ENCODE results near the gene NHLRC2. TPM values are rescaled to one million over a fixed set of nuclear protein-coding genes. Genes with fewer than 3 reads are reported as not detected.

The NHLRC2 gene
- polyA plus RNA-seq, 10 donors = 9.3 to 18.7 (median 13.6) TPM

GRCh38 chr10:113907166-113907565, 52.7 kb downstream of the NHLRC2 start:
- peak in 1 of 3 donors; percentile 15 for DNase-seq

- no peak for DNase-seq
These were observed 53.8 kb downstream of the NHLRC2 start for GRCh38 chr10:113908236-113908635.

DNA sequence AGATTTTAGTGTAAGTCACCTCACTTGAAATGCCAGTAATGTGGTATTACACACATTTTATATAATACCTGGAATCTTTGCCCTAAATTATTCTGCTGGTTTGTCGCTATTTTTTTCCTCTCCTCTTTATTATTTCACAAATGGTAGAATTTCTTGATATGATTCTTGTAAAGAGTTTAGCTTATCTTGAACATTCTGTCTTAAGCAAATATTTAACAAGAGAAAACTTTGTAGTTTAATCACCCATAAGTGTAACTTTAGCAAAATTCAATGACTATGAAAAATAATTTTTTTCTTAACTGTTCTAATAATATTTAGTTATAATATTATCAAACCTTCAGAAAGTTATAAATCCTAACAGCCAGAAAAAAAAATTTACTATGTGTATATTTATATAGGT, 56.7 kb downstream of the NHLRC2 start:
- DNase-seq = no peak

DNA sequence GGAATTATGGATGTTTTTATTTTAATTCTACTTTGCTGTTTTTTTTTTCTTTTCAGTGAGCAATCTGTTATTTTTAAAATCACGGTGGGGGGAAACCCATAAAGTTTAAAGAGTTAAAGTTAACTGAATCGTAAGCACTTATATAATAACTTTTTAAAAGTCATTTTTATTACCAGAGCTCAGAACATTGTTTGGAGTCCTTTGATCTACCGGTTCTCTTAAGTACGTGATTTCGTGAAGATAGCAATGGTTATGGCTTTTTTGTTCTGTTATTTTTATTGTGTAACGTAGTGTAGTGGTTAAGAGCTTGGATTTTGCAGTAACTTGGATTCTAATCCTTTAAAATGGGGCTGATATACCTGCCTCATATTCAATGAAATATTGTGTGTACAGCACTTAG, 57.4 kb downstream of the NHLRC2 start:
- no peak for DNase-seq

- no peak for DNase-seq
These were observed 58.1 kb downstream of the NHLRC2 start for GRCh38 chr10:113912582-113912981.

DNA sequence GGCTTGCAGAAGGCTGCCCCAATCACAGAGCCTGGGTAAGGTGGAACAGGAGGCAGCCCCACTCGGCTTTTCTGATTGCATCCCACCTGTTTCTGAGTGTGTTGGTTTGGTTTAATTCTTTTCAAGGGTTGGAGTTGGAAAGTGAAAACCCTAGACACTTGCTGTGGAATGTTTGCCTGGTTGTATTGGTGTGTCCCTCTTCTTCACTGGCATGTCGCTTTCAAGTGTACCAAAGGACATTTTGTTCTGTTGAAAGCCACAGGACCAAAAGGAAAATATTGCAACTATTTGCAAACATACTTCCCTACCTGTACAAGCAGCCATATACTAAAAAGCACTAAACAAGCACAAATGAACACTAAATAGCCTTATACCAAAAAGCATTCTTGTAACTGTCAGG, 60.5 kb downstream of the NHLRC2 start:
- no peak for DNase-seq

GRCh38 chr10:113915540-113915939, 61.1 kb downstream of the NHLRC2 start:
- no peak for DNase-seq

GRCh38 chr10:113916053-113916452, 61.6 kb downstream of the NHLRC2 start:
- DNase-seq = no peak

- no peak for DNase-seq
These were observed 63.2 kb downstream of the NHLRC2 start for GRCh38 chr10:113917636-113918035.

- no peak for DNase-seq
These were observed 65.7 kb downstream of the NHLRC2 start for GRCh38 chr10:113920114-113920513.

GRCh38 chr10:113920875-113921274, 66.4 kb downstream of the NHLRC2 start:
- DNase-seq = no peak

GRCh38 chr10:113921561-113922370, 67.3 kb downstream of the NHLRC2 start:
- DNase-seq = peak in 1 of 3 donors; percentile 28

DNA sequence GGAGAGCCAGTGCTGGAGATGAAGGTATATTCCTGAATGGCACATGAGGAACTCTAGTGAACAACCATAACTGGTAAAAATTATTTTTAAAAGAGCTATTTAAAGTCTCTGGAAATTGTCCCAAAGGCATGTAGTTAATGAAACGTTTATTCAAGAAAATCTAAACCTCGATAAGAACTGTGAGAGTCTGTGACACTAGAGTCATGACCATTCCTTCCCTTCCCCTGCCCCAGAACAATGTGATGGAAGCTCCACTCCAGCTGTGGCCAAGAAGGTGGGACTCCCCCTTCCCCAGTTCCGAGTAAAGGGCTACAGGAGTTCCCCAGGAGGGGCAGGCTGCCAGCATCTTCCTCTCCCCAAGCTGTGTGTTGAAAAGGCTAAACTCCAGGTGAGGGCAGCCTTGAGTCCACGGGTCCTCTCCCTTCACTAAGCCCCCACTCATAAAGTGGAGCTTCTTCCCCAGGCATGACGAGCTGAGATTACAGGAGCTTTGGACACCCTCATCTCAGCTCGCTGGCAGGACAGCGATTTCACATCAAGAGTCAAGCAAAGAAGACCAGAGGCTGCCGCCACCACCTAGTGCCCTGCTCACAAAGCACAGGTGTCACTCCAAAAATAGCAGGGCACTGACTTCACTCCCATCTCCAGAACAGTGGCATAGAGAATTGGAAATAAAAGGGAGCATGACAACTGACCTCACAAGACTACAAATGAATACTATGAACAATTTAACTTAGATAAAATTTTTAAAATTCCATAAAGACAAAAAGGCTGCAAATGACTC, 68.5 kb downstream of the NHLRC2 start:
- no peak for DNase-seq

DNA sequence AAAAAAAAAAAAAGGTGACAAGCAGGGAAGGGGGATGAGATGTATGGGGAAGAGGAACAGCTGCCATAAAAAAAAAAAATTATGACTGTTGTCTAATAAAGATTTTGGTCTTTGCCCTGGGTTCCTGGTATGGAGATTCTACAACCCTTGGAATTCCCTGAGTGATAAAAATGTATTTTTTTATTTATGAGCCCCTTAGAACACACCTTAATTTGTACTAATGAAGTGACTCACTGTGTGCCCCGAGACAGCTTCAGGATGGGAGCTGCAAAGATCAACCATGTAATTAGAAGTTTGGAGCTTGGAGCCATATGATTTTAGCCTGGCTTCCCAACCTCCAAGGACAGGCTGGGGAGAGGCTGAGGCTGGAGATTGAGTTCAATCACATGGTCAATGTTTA, 69.7 kb downstream of the NHLRC2 start:
- no peak for DNase-seq

- no peak for DNase-seq
These were observed 70.2 kb downstream of the NHLRC2 start for GRCh38 chr10:113924664-113925063.

- no peak for DNase-seq
These were observed 73.0 kb downstream of the NHLRC2 start for GRCh38 chr10:113927440-113927839.

DNA sequence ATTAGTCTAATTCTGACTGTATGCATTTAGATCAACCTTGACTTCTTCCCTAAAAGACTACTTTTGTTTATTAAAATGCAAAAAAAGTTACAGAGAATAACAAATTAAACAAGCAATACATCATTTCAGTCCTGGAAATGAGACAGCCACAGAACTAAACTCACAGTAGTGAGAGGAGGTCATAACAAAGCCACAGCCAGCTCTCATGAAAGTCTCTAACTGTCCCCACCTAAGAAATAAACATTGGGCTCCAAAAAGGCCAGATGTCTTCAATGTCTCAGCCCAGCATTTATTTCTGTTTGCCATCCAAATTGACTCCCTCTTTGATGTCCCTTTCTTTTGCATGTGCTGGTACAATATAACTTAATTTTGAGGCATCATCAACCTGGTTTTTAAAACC, 74.4 kb downstream of the NHLRC2 start:
- DNase-seq = no peak

- DNase-seq = no peak
These were observed 75.1 kb downstream of the NHLRC2 start for GRCh38 chr10:113929522-113929921.

GRCh38 chr10:113930482-113931057, 76.1 kb downstream of the NHLRC2 start:
- no peak for DNase-seq

DNA sequence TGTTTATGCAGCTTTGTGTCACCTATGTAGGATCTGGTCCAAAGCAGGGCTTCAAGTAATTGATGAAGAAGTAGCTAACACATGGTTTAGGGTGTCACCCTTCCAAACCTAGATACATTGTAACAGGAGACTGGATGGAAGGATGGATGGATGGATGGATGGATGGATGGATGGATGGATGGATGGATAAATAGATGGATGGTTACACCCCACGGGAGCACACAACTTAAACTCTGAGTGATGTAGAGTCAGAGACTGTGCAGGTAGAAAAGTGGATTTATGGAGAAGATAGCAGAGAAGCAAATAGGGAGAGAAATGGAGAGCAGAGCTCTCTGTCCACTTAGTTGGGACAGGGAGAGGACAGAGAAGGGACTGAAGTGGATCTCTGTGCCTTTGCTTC, 78.4 kb downstream of the NHLRC2 start:
- no peak for DNase-seq

DNA sequence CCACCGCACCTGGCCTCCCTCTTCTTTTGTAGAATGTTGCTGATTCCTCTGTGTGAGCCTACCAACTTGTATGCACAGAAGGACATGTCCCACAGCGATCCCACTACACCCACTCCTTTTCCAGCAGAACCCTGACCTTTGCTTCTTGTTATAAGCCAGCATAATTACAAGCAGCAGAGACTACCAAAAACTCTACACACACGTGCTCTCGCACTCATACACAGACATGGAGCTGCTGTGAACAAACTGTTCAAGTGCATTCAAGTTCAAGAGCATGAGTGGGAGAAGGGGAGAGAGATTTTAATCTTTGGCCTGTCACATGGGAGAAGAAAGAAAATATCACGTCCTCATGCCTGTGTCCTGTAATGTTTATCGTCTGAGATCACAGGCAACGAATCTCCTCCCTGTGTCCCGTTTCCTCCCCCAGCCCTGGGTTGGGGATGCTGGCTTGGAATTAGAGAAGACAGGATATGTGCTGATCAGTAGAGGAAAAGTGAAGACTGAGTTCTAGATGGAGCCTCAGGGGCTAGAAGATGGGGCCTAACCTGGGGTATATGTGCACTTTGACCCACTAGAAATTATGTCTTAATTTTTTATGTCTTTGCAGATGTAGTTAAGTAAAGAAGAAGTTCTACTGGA, 79.6 kb downstream of the NHLRC2 start:
- no peak for DNase-seq

GRCh38 chr10:113937258-113937657, 82.8 kb downstream of the NHLRC2 start:
- DNase-seq = no peak
